Dermis blood vessel endothelial cell (primary cell): ENCODE data around the gene RNF217. TPM values are rescaled to one million over a fixed set of nuclear protein-coding genes. Genes with fewer than 3 reads are reported as not detected.

Source experiments
- DNase-seq: peaks from one replicate; pipeline ENCODE4 v3.0.0; 2010
- total RNA-seq: library from RNA; depleted of rRNA; stranded (reverse); fragments of >200 nt; gene quantifications from 2 replicates; pipeline ENCODE4 v1.2.3, GENCODE V29; 2014

Gene RNF217
- total RNA-seq, 1 donor from 2014 or later = 17.5 TPM

- no peak for DNase-seq
These were observed 29.6 kb downstream of the RNF217 start for GRCh38 chr6:124991764-124992295.

GRCh38 chr6:124993327-124993726 is 31.1 kb downstream of the RNF217 start:
- no peak for DNase-seq

GRCh38 chr6:124994648-124995047 is 32.4 kb downstream of the RNF217 start:
- no peak for DNase-seq

- DNase-seq = no peak
These were observed 32.9 kb downstream of the RNF217 start for GRCh38 chr6:124995131-124995530.

GRCh38 chr6:124995645-124996325 is 33.5 kb downstream of the RNF217 start:
- no peak for DNase-seq

GRCh38 chr6:124996411-124996810 is 34.2 kb downstream of the RNF217 start:
- DNase-seq = no peak

- DNase-seq = no peak
These were observed 35.1 kb downstream of the RNF217 start for GRCh38 chr6:124997196-124997875.

- DNase-seq = no peak
These were observed 37.0 kb downstream of the RNF217 start for GRCh38 chr6:124999105-124999764.

GRCh38 chr6:125001684-125002405 is 39.6 kb downstream of the RNF217 start:
- DNase-seq = peak; percentile 77

- no peak for DNase-seq
These were observed 40.1 kb downstream of the RNF217 start for GRCh38 chr6:125002406-125002741.

GRCh38 chr6:125003070-125003469 is 40.8 kb downstream of the RNF217 start:
- no peak for DNase-seq

GRCh38 chr6:125004198-125004597 is 42.0 kb downstream of the RNF217 start:
- DNase-seq = no peak

- no peak for DNase-seq
These were observed 42.8 kb downstream of the RNF217 start for GRCh38 chr6:125004797-125005595.

- no peak for DNase-seq
These were observed 46.0 kb downstream of the RNF217 start for GRCh38 chr6:125008261-125008703.

- no peak for DNase-seq
These were observed 46.7 kb downstream of the RNF217 start for GRCh38 chr6:125008957-125009356.

- no peak for DNase-seq
These were observed 47.3 kb downstream of the RNF217 start for GRCh38 chr6:125009578-125009977.

- DNase-seq = peak; percentile 62
These were observed 51.9 kb downstream of the RNF217 start for GRCh38 chr6:125013938-125014660.

GRCh38 chr6:125014661-125014957 is 52.4 kb downstream of the RNF217 start:
- DNase-seq = no peak

GRCh38 chr6:125015152-125015551 is 52.9 kb downstream of the RNF217 start:
- no peak for DNase-seq

GRCh38 chr6:125018136-125018535 is 55.9 kb downstream of the RNF217 start:
- DNase-seq = no peak

- DNase-seq = no peak
These were observed 57.0 kb downstream of the RNF217 start for GRCh38 chr6:125019281-125019680.

GRCh38 chr6:125019918-125020317 is 57.7 kb downstream of the RNF217 start:
- DNase-seq = no peak
